Epidermal melanocyte (primary cell): ENCODE measurements around the gene C1orf159.

ENCODE experiments used
- DNase-seq: peaks from one replicate; pipeline ENCODE4 v3.0.0; 2011; ENCODE audit warnings: low spot score; ENCODE audit not compliant: insufficient read length

Gene C1orf159

DNA sequence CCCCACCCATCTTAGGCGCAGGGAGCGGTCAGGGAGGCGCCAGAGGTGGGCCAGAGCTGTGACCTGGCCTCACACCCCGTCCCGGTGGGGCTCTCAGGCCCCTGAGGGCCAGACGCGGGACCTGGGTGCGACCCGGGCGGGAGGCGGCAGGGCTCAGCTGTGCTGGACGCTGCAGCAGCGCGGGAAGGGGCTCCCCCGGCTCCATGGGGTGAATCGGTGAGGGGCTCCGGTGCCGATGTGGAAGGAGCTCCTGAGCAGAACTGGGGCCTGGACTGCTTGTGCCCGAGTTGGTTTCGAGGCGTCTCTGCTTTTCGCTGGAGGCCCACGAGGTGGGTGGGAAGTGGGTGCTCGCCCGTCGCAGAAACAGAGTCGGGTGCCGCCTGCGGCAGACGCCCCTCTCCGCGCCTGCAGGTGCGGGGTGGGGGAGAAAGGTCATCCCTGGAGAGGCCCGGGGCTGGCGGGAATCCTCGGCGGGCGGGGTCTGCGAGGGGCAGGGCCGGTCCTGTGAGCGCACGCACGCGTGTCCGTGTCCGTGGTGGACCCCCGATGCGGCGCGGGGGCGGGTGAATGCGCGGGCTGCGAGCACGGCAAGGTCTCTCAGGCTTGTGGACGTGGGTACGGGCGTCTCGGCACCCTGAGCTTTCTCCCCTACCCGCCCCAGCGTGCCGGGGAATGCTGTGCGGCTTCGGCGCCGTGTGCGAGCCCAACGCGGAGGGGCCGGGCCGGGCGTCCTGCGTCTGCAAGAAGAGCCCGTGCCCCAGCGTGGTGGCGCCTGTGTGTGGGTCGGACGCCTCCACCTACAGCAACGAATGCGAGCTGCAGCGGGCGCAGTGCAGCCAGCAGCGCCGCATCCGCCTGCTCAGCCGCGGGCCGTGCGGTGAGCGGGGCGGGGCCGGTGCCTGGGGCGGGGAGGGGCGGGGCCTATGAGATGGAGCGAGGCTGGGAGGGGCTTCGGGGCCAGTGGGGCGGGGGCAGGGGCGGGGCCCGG is 75.6 kb downstream of the C1orf159 start:
- DNase-seq, result peak; percentile 93

DNA sequence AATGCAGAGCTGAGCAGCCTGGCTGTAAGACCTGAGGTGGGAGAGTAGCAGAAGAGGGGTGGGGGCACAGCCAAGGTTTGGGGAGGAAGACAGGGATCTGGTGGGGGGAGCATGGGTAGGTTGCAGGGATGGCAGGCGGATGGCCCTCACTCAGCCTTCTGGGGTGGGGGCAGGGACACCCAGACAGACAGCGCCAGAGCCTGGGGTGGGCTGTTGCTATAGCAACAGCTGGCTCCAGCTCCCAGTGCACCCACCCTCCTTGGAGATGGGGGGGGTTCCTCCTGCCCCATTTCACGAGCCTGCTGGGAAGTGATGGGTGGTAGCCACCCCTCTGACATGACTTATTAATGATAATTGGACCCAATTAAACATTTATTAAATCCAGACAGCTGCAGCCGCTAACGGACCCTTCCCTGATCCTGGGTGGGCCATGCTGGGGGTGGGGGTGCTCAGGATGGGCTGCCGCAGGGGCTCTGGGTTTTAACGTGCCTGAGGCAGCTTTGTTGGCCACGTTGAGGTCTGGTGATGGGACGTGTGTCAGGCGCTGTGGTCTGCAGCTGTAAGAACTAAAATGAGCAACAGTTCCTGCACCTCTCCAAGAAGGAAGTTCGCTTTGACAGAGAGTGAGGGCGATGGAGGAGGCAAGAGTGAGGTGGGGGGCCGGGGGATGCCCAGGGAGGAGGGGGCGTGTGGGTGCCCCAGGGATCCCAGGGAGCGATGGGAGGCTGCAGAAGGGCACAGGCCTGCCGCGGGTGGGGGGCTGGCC is 76.6 kb downstream of the C1orf159 start:
- DNase-seq, result no peak

DNA sequence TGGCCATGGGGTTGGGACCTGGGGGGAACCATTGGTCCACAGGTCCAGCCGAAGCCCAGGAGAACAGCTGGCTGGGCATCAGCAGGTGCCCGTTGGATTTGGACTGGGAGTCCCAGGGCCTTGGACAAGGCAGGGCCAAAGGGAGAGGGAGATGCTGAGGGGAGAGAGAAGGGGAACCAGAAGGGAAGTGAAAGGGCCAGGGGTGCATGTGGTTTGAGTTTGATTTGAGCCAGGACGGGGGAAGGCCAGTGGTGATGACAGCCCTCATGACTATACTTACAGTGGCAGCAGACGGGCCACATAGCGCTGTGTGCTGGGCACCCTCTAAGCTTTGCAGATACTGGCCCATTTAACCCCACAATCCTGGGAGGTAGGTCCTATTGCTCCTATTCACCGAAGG is 77.2 kb downstream of the C1orf159 start:
- no peak for DNase-seq

DNA sequence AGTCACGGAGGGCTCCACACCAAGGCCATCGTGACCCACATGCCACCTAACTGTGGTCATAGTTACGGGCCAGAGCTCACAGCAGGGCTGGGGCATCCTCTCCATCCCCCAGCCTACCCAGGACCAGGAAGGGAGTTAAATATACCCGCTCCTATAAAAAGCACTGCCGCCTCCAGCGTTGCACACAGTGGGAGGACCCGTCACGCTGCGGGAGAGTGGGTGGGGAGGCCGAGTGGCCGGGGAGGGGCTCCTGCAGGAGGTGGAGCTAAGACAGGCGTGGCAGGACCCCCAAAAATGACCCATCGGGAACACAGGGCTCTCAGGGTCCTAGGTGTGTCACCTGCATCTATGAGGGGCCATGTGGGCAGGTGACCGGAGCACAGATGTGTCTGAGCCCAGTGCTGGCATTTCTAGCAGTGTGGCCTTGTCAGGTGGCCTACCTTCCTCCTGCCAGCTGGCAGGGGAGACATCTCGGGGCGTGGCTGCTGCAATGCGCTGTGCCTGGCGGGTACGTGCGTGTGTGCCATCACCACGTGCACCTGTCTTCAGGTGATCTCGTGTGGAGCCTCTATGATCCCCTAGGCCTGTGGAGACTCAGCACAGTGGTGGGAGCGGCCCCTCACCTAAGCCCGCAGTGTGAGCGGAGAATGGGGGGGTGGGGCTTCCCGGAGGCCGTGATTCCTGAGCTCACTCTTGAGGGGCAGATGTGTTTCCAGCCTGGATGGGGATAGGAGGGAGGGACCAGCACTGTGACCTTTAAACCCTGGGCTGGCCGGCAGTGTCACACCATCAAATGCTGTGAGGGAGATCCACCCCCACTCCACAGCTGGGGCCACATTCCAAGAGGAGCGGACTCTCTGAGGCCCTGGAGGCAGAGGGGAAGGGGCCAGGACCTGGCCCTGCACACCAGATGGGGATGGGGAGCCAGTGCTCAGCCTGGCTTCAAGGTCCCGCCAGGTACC is 78.2 kb downstream of the C1orf159 start:
- no peak for DNase-seq

DNA sequence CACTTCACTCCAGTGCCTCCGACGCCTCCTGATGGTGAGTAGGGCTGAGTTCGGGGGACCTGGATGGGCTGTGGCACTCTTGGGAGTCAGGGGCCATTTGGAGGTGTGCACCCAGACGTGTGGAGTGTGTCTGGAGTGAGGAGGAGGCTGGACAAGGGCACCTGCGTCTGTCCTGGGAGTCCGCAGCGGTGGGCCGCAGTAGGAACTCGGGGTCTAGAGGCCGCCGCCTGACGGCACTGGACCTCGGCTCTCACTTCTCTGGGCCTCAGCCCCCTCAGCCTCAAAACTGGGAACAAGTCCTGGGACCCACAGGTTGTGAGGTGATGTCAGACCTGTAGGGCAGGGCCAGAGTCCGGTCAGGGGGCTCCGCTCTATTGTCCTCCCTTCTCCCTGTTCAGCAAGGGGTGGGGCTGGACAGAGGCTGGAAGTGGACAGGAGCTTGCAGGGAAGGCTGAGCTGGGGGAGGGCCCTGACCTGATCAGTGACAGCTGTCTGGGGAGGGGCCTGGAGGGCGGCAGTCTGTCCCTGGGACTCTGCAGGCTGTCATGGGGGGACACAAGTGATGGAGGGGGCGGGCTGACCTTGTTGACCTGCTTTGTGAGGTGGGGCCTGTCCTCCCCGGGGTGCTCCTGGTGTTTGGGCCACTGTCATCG is 80.5 kb downstream of the C1orf159 start:
- DNase-seq, result no peak

DNA sequence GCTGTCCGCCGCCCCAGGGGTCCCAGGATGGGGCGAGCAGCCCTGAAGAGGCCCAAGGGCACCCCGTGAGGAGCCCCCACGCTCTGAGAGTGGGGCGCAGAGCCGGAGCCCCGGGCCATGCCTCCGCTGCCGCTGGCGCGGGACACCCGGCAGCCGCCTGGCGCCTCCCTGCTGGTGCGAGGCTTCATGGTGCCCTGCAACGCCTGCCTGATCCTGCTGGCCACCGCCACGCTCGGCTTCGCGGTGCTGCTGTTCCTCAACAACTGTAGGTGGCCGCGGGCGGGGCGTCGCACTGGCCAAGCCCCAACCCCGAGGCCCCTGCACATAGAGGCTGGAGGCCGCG is 81.5 kb downstream of the C1orf159 start:
- DNase-seq, result no peak

DNA sequence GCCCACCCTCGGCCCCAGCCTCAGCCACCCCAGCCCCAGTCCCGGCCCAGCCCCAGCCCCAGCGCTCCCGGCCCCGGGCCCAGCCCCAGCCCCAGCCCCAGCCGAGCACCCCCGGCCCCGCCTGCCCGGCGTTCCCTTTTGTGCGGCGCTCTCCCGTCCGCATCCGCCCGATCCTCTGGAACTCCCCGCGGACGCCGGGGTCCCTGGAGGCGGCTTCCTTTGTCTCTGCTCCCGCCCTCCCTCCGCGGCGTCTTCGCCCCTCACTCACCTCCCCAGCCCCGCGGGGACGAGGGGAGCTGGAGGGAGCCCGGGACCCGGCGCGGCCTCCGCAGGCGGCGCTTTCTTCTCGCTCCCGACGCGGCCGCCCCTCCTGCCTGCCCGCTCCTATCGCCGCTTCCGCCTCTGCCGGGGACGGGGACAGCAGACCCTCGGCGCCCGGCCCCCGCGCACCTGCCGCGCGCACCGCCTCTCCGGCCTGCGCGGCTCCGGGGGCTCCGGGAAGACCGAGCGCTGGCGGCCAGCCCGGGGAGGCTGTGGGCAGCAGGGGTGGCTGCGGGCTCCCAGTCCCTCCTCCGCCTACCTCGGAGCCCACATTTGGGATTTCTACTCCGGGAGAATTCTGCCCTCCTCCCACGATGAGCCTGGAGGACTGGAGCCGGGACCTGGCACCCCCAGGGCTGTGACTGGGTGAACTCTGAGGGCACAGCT is 82.0 kb downstream of the C1orf159 start:
- no peak for DNase-seq

DNA sequence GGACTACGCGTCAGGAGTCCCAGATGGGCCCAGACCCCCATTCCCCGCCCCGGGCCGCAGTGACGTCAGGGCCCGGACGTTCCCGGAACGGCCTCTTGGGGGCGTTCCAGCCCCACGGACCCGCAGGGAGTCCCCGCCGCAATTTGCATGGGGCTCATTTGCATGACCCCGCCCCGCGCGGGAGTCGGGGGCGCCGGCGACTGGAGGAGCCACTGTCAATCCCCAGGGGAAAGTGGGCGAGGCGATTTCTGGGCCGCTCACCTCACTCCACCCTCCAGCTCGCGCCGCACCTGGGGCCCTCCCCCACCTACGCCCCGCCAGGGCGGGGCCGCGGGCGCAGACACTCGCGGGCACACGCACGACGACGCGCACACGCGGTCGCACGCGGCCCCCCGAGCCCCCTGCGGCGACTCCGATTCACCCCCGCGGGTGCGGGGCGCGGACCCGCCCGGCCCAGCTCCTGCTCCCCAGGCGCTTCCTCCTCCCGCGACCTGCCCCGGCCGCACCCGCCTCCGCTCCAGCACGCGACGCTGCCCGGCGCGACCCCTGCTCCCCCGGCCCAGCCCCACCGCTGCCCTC is 82.8 kb downstream of the C1orf159 start:
- DNase-seq, result peak; percentile 81

DNA sequence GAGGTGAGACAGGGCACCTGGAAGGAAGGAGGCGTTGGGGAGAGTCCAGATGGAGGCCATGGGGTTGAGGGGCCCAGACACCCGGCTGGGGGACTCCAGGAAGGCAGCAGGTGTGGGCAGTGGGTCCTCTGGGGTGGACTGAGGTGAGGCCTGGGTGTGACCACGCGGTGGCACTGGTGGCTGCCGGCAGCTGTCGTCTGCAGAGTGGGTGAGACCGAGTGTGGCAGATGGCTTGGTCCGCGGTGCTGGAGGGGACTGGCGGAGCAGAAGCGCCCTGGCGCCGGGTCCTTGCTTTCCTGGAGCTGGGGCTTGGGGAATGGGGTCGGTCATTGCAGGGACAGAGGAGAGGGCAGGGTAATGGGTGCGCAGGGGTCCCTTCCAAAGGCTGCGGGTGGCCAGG is 83.5 kb downstream of the C1orf159 start:
- no peak for DNase-seq
